Heart right ventricle (tissue), 16 donors: ENCODE data around the gene ARHGAP32. TPM values are rescaled to one million over a fixed set of nuclear protein-coding genes. Genes with fewer than 3 reads are reported as not detected.
"Not testable (repeated sequence)": the region's sequence is repeated elsewhere in the genome, so short reads cannot be mapped to it uniquely, and the experiment has no call there.

Experiments used
- ATAC-seq, 8 donors: fragments of 200-7000 bp; cut with Tn5 transposase; one replicate each; pipeline ENCODE4 v1.9.1; 2020; ENCODE audit warnings: mild to moderate bottlenecking in 8 of 8, moderate library complexity in 8 of 8, moderate number of reproducible peaks in 1 of 8
- DNase-seq, 2 donors: peaks; one replicate each; pipeline ENCODE4 v3.0.0-alpha.2; 2020
- H3K27ac ChIP-seq, 10 donors: fragments of 200-600 bp; sonication (generic) in 2 of 10; one replicate each; pipeline versions ENCODE4 v1.5.0 to v1.8.0; 2020 to 2022; ENCODE audit warnings: mild to moderate bottlenecking in 3 of 10
- H3K27me3 ChIP-seq, 7 donors: fragments of 200-600 bp; one replicate each; pipeline ENCODE4 v1.8.0; 2021 to 2022; ENCODE audit warnings: mild to moderate bottlenecking in 2 of 7
- H3K36me3 ChIP-seq, 9 donors: fragments of 200-600 bp; sonication (generic) in 1 of 9; one replicate each; pipeline versions ENCODE4 v1.5.0 to v1.8.0; 2020 to 2022; ENCODE audit warnings: mild to moderate bottlenecking in 2 of 9
- H3K4me1 ChIP-seq, 9 donors: fragments of 200-600 bp; sonication (generic) in 1 of 9; one replicate each; pipeline versions ENCODE4 v1.5.0 to v1.8.0; 2020 to 2022; ENCODE audit warnings: mild to moderate bottlenecking in 4 of 9
- H3K4me3 ChIP-seq, 10 donors: fragments of 200-600 bp; sonication (generic) in 2 of 10; one replicate each; pipeline versions ENCODE4 v1.5.0 to v1.8.0; 2020 to 2022; ENCODE audit warnings: mild to moderate bottlenecking in 7 of 10, moderate library complexity in 2 of 10
- H3K9me3 ChIP-seq, 11 donors: fragments of 200-600 bp in 10 of 11; sonication (generic) in 2 of 11; one replicate each; pipeline versions ENCODE4 v1.5.0 to v1.8.0; 2013 to 2022; ENCODE audit warnings: mild to moderate bottlenecking in 2 of 11, control low read depth in 1 of 11, moderate library complexity in 1 of 11
- WGBS, 2 donors: extraction: QIAGEN DNeasy Blood & Tissue Kit; methylation state at CpG; one replicate each; pipeline ENCODE4 v1.1.7; 2013; ENCODE audit warnings: inconsistent platforms in 1 of 2; 5-methylcytosine and 5-hydroxymethylcytosine counted together
- intact Hi-C, 10 donors: fragments of 100-400 bp; cut with DNase I; formaldehyde crosslinking; loops; one replicate each; pipeline versions ENCODE4 v1.11.1 to v1.14.2; 2022
- polyA plus RNA-seq, 2 donors: library from polyadenylated mRNA; stranded (reverse); fragments of 200-250 nt; gene quantifications; one replicate each; pipeline ENCODE4 v1.2.3, GENCODE V29; 2013
- total RNA-seq, 10 donors: library from RNA; stranded (reverse); fragmentation: NEBNext Ultra II Directional in 3 of 10; extraction: Animal tissue kit (Norgen Biotek cat#: 25700) in 3 of 10; gene quantifications; one replicate each; pipeline versions ENCODE4 v1.2.1 to v1.2.4, GENCODE V29; 2021 to 2023
- TF ChIP-seq, protein P1 (sequence below), 9 donors: fragments of 200-600 bp; sonication (generic) in 2 of 9; IDR thresholded peaks; one replicate each; pipeline versions ENCODE4 v1.5.0 to v1.8.0; 2021 to 2022; ENCODE audit warnings: antibody characterized with exemption in 9 of 9, mild to moderate bottlenecking in 5 of 9, moderate library complexity in 1 of 9
- donor health status: Arrhythmogenic right ventricular cardiomyopathy.
- donor health status: ischemic (EF 13 %, LVEDD 7.1; RV severe dilation, severe dysfunction).
- donor health status: healthy with polysubstance abuse.
- donor health status: DM: no; HTN: yes; CAD: no.
- donor health status: DM: no; HTN: no; CAD: no.
- donor health status: ischemic (EF 25% LVEDD 6.9; RV normal size, moderate dysfunction).
- donor health status: ischemic (EF 25% LVEDD 5.7; RV mildly dilated, moderate dysfunction).
- donor health status: healthy.
- donor health status: DM: yes; HTN: yes; CAD: no.
- donor health status: Ischemic cardiomyopathy.
- donor health status: ischemic (EF 35%, LVEDD 5.7; RV mildly dilated, moderate dysfunction).
- donor health status: nonischemic (EF 11% LVEDD 7.7; RV severe dilation, severe dysfunction).
- donor health status: DM: yes; HTN: yes; CAD: no.
- donor health status: PGD.
- donor health status: ischemic (EF 29% LVEDD 5.4; RV normal size, mild dysfunction).
- donor health status: nonischemic (EF 23%, LVEDD 6.1; RV moderate dilation, normal function).

Gene ARHGAP32
- total and polyA plus RNA-seq, 12 donors, result 1.0 to 8.7 (median 4.4) TPM

- 94% methylated on average over 6 of the region's 6 CpGs for WGBS, 2 donors
- no peaks in the 10 kb centered on the region for H3K4me1 ChIP-seq
- H3K27me3 ChIP-seq, result no peaks in the 10 kb centered on the region
- no peak overlapping the region for H3K4me3 ChIP-seq
- no peak for ATAC-seq
- peaks cover 0 to 4% (median 0%) of the 10 kb centered on the region in 11 donors for H3K9me3 ChIP-seq
- intact Hi-C loops, result no loop called here
- TF ChIP-seq, protein P1, sequence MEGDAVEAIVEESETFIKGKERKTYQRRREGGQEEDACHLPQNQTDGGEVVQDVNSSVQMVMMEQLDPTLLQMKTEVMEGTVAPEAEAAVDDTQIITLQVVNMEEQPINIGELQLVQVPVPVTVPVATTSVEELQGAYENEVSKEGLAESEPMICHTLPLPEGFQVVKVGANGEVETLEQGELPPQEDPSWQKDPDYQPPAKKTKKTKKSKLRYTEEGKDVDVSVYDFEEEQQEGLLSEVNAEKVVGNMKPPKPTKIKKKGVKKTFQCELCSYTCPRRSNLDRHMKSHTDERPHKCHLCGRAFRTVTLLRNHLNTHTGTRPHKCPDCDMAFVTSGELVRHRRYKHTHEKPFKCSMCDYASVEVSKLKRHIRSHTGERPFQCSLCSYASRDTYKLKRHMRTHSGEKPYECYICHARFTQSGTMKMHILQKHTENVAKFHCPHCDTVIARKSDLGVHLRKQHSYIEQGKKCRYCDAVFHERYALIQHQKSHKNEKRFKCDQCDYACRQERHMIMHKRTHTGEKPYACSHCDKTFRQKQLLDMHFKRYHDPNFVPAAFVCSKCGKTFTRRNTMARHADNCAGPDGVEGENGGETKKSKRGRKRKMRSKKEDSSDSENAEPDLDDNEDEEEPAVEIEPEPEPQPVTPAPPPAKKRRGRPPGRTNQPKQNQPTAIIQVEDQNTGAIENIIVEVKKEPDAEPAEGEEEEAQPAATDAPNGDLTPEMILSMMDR (IDR thresholded peaks at IDR 0.05), result no peak
- H3K36me3 ChIP-seq, result no peaks in the 10 kb centered on the region
- DNase-seq, result no peak
- H3K27ac ChIP-seq, result no peak overlapping the region
Observed at GRCh38 chr11:129131316-129131715, 60.8 kb downstream of the ARHGAP32 start.

DNA sequence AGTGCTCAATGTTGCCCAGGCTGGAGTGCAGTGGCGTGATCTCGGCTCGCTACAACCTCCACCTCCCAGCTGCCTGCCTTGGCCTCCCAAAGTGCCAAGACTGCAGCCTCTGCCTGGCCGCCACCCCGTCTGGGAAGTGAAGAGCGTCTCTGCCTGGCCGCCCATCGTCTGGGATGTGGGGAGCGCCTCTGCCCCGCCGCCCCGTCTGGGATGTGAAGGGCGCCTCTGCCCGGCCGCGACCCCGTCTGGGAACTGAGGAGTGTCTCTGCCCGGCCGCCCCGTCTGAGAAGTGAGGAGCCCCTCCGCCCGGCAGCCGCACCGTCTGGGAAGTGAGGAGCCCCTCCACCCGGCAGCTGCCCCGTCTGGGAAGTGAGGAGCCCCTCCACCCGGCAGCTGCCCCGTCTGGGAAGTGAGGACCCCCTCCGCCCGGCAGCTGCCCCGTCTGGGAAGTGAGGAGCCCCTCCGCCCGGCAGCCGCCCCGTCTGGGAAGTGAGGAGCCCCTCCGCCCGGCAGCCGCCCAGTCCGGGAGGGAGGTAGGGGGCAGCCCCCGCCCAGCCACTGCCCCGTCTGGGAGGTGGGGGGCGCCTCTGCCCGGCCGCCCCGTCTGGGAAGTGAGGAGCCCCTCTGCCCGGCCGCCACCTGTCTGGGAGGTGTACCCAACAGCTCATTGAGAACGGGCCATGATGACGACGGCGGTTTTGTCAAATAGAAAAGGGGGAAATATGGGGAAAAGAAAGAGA lies 63.1 kb downstream of the ARHGAP32 start:
- intact Hi-C loops, H3K27me3 ChIP-seq, H3K9me3 ChIP-seq, DNase-seq, H3K4me1 ChIP-seq, H3K27ac ChIP-seq, ATAC-seq, H3K4me3 ChIP-seq, H3K36me3 ChIP-seq: not testable (repeated sequence)
- WGBS, 2 donors, result 96 to 97% methylated on average over 35 to 49 of the region's 51 CpGs

- 43 to 51% methylated on average over 2 of the region's 2 CpGs for WGBS, 2 donors
- Histone ChIP-seq H3K36me3 (peaks cover 0 to 14% (median 0%) of the 10 kb centered on the region in 9 donors), H3K27ac (no peak overlapping the region), H3K4me3 (no peak overlapping the region), H3K27me3 (no peaks in the 10 kb centered on the region), H3K9me3 (no peaks in the 10 kb centered on the region), H3K4me1 (no peaks in the 10 kb centered on the region)
- TF ChIP-seq, protein P1 (IDR thresholded peaks at IDR 0.05), result no peak
- ATAC-seq, result no peak
- no peak for DNase-seq
- intact Hi-C loops, result loop anchor here in 8 of 10 donors (2.0 to 10.0 kb wide), 5 partner anchors 212 to 636 kb away; no protein-coding TSS in a partner anchor
Observed at GRCh38 chr11:129119036-129119435, 73.1 kb downstream of the ARHGAP32 start.

- 34 to 40% methylated on average over 6 of the region's 6 CpGs for WGBS, 2 donors
- Histone ChIP-seq H3K4me3 (no peak overlapping the region), H3K27me3 (no peaks in the 10 kb centered on the region), H3K27ac (no peak overlapping the region), H3K4me1 (no peaks in the 10 kb centered on the region), H3K36me3 (peaks cover 0 to 1% (median 0%) of the 10 kb centered on the region in 9 donors), H3K9me3 (no peaks in the 10 kb centered on the region)
- TF ChIP-seq, protein P1 (IDR thresholded peaks at IDR 0.05), result peak; percentile 76 to 93 (median 86)
- intact Hi-C loops, result loop anchor here (1.0 to 10.0 kb wide), 8 partner anchors 213 to 637 kb away; no protein-coding TSS in a partner anchor
- ATAC-seq (peak in 2 of 8 donors; percentile 57 to 67), DNase-seq (peak in 1 of 2 donors; percentile 35)
Observed at GRCh38 chr11:129117595-129118350, 74.4 kb downstream of the ARHGAP32 start.
